GM12878 (cell line): ENCODE measurements around the gene PLEKHH1. TPM values are rescaled to one million over a fixed set of nuclear protein-coding genes. Genes with fewer than 3 reads are reported as not detected.

Source experiments
- ATAC-seq: fragments of 200-7000 bp; cut with Tn5 transposase; 3 replicates; pipeline ENCODE4 v1.9.1; 2020; ENCODE audit warnings: mild to moderate bottlenecking, moderate library complexity
- BruUV-seq: library from RNA; stranded (reverse); fragments of 400-500 nt; replicated peaks from 2 replicates; lab custom pipeline; 2021; lab: Mats Ljungman, UMichigan
- CTCF ChIA-PET: fragments of 300-600 bp; sonication (Branson Sonifier 250); formaldehyde crosslinking; extraction: SDS; loops from one replicate; lab custom pipeline; 2021; ENCODE audit warnings: inconsistent platforms; lab: Yijun Ruan, JAX
- POLR2A ChIA-PET: fragments of 350-600 bp; formaldehyde crosslinking; extraction: SDS; loops from one replicate; lab custom pipeline; 2021; ENCODE audit warnings: inconsistent platforms; lab: Charles Lee
- RAD21 ChIA-PET: fragments of 300-600 bp; sonication (Branson Sonifier 250); formaldehyde crosslinking; loops from one replicate; lab custom pipeline; 2023; ENCODE audit warnings: antibody characterized with exemption; ENCODE audit not compliant: unreplicated experiment; lab: Charles Lee
- SMC1A ChIA-PET: fragments of 300-600 bp; sonication (Branson Sonifier 250); formaldehyde crosslinking; loops from one replicate; lab custom pipeline; 2023; ENCODE audit not compliant: unreplicated experiment, uncharacterized antibody; lab: Charles Lee
- DNase-seq: peaks from one replicate; pipeline ENCODE4 v3.0.0-alpha.2; 2011; ENCODE audit warnings: low read depth, low spot score
- FAIRE-seq: peaks from 3 replicates; lab custom pipeline; 2011; peaks lifted over from hg19 to GRCh38; lab: Jason Lieb, UNC
- H2AFZ ChIP-seq: 2 replicates; pipeline ENCODE4 v1.6.0; 2011; ENCODE audit warnings: low read depth, low read length, control low read depth; ENCODE audit not compliant: control insufficient read depth
- H3K27ac ChIP-seq: 2 replicates; pipeline ENCODE4 v1.5.1; 2011; ENCODE audit warnings: control low read depth; ENCODE audit not compliant: control insufficient read depth, insufficient read depth
- H3K27me3 ChIP-seq, 2 experiments: replicated peaks in 1 of 2; 2 replicates each; pipeline versions ENCODE4 v1.6.0 to v1.6.1; 2011; ENCODE audit warnings: low read length in 1 of 2; ENCODE audit not compliant: control insufficient read depth in 2 of 2, insufficient read depth in 2 of 2
- H3K36me3 ChIP-seq, 2 experiments: 2 replicates each; pipeline ENCODE4 v1.5.1; 2011; ENCODE audit warnings: low read length in 1 of 2; ENCODE audit not compliant: control insufficient read depth in 2 of 2, insufficient read depth in 2 of 2
- H3K4me1 ChIP-seq: 2 replicates; pipeline ENCODE4 v1.6.1; 2011; ENCODE audit warnings: mild to moderate bottlenecking, low read length, moderate library complexity, mixed read lengths; ENCODE audit not compliant: control insufficient read depth, insufficient read depth
- H3K4me2 ChIP-seq: 2 replicates; pipeline ENCODE4 v1.6.0; 2011; ENCODE audit warnings: control low read depth; ENCODE audit not compliant: control insufficient read depth, insufficient read depth
- H3K4me3 ChIP-seq: fragments of 200-600 bp; sonication (generic); 2 replicates; pipeline ENCODE4 v1.5.1; 2016
- H3K79me2 ChIP-seq: 2 replicates; pipeline ENCODE4 v1.6.0; 2011; ENCODE audit warnings: low read length; ENCODE audit not compliant: control insufficient read depth, insufficient read depth
- H3K9ac ChIP-seq: 2 replicates; pipeline ENCODE4 v1.8.0; 2011; ENCODE audit warnings: low read length, control low read depth, mixed read lengths; ENCODE audit not compliant: control insufficient read depth, insufficient read depth
- H3K9me3 ChIP-seq: replicated peaks from 3 replicates; pipeline ENCODE4 v1.5.1; 2011; ENCODE audit warnings: mild to moderate bottlenecking, low read length; ENCODE audit not compliant: control insufficient read depth, insufficient read depth
- H4K20me1 ChIP-seq: 2 replicates; pipeline ENCODE4 v1.6.0; 2011; ENCODE audit not compliant: control insufficient read depth, insufficient read depth
- CTCF ChIP-seq, 3 experiments: IDR thresholded peaks in 2 of 3; conservative IDR thresholded peaks in 1 of 3; 2 replicates each; pipeline ENCODE4 v1.5.1; 2011; ENCODE audit warnings: low read depth in 3 of 3, low read length in 3 of 3, mild to moderate bottlenecking in 3 of 3, control low read depth in 2 of 3, moderate library complexity in 2 of 3, inconsistent platforms in 1 of 3, mixed read lengths in 1 of 3; ENCODE audit not compliant: control insufficient read depth in 2 of 3, insufficient read depth in 1 of 3; ENCODE audit errors: extremely low read depth in 1 of 3
- EGR1 ChIP-seq, 2 experiments: IDR thresholded peaks; 1 replicate in 1 of 2; 2 replicates in 1 of 2; pipeline ENCODE4 v1.6.1; 2011 to 2012; ENCODE audit warnings: low read depth in 2 of 2, low read length in 2 of 2, borderline replicate concordance in 1 of 2, mild to moderate bottlenecking in 1 of 2, moderate library complexity in 1 of 2
- ETV6 ChIP-seq, 2 experiments: fragments of 450-650 bp in 1 of 2; IDR thresholded peaks in 1 of 2; conservative IDR thresholded peaks in 1 of 2; 2 replicates each; pipeline ENCODE4 v1.6.1; 2014; ENCODE audit warnings: antibody characterized with exemption in 1 of 2, borderline replicate concordance in 1 of 2, low read depth in 1 of 2, mild to moderate bottlenecking in 1 of 2, moderate library complexity in 1 of 2
- SREBF1 ChIP-seq: IDR thresholded peaks from 2 replicates; pipeline ENCODE4 v1.6.1; 2012; ENCODE audit warnings: mild to moderate bottlenecking, low read length
- WGBS: methylation state at CpG from one replicate; pipeline ENCODE4 v1.1.6; 2016; ENCODE audit warnings: low lambda C conversion rate; ENCODE audit not compliant: insufficient replicate concordance, insufficient coverage; ENCODE audit errors: missing lambda C conversion rate; 5-methylcytosine and 5-hydroxymethylcytosine counted together
- in situ Hi-C: fragments of 300-500 bp; cut with MboI; formaldehyde crosslinking; loops from 9 replicates; pipeline ENCODE4 v1.14.3; 2018; ENCODE audit warnings: mixed read lengths
- intact Hi-C: fragments of 100-400 bp; cut with micrococcal nuclease; formaldehyde crosslinking; loops from one replicate; pipeline ENCODE4 v1.14.2; 2022; ENCODE audit not compliant: unreplicated experiment
- polyA plus RNA-seq, 11 experiments: library from polyadenylated mRNA; depleted of rRNA in 4 of 11; unstranded in 6 of 11; stranded (reverse) in 5 of 11; fragments of >200 nt; fragmentation: Nextera tagmentation in 4 of 11; fragmentation: Illumina TruSeq in 1 of 11; extraction: Ambion mirVana in 4 of 11; extraction: Trizol in 1 of 11; gene quantifications; 1 replicate in 1 of 11; 2 replicates in 10 of 11; pipeline versions ENCODE4 v1.2.1 to v1.2.3, GENCODE V29; 2011 to 2016; ENCODE audit warnings: inconsistent platforms in 2 of 11, missing spikeins in 2 of 11, low read depth in 1 of 11
- total RNA-seq, 4 experiments: library from RNA; depleted of rRNA in 3 of 4; stranded (reverse); fragments of >200 nt in 3 of 4; fragmentation: Illumina TruSeq in 1 of 4; extraction: Trizol in 1 of 4; gene quantifications; 2 replicates each; pipeline versions ENCODE4 v1.2.1 to v1.2.3, GENCODE V29; 2013 to 2021

PLEKHH1 gene
- total and polyA plus RNA-seq, 10 of the 15 experiments (the other 5 are each of a cell fraction or from before 2014, with no cell fraction given) = 0.11 to 0.95 (median 0.41) TPM

GRCh38 chr14:67580336-67581171 is 47.5 kb downstream of the PLEKHH1 start:
- H3K4me2 ChIP-seq = no peak overlapping the region
- H3K27me3 ChIP-seq = no peaks in the 10 kb centered on the region
- no TSS peak for BruUV-seq
- H3K9me3 ChIP-seq = no peaks in the 10 kb centered on the region
- no peaks in the 10 kb centered on the region for H3K4me1 ChIP-seq
- FAIRE-seq (no peak), DNase-seq (no peak), ATAC-seq (no peak)
- H4K20me1 ChIP-seq = peaks cover 2% of the 10 kb centered on the region; the same call in 1 of the 2 replicates
- no peak overlapping the region for H2AFZ ChIP-seq
- intact Hi-C loops = no loop called here
- H3K36me3 ChIP-seq = no peaks in the 10 kb centered on the region
- H3K4me3 ChIP-seq = no peak overlapping the region
- ChIA-PET CTCF (interaction anchor here (0.5 to 27.6 kb wide), 13 partner anchors 10 to 195 kb away, joined by 3 to 583 read pairs (median 3); partner anchors contain the start of genes PIGH and RDH12), SMC1A (interaction anchor here (1.0 to 12.1 kb wide), 11 partner anchors 8 to 161 kb away, joined by 3 to 206 read pairs (median 6); partner anchors contain the start of genes ARG2 and RDH12), POLR2A (interaction anchor here (0.6 kb wide), 1 partner anchor 137 kb away, joined by 4 read pairs; no protein-coding TSS in a partner anchor), RAD21 (interaction anchor here (1.1 to 11.1 kb wide), 8 partner anchors 9 to 154 kb away, joined by 3 to 153 read pairs (median 4); partner anchors contain the start of gene RDH12)
- peak in 1 of 3 experiments; percentile 8; a peak in 1 of 6 replicates for TF ChIP-seq CTCF (IDR thresholded peaks at IDR 0.05 in 2 of 3, conservative IDR thresholded peaks at IDR 0.05 in 1 of 3; ENCODE audit: control insufficient read depth in 2 of 3, extremely low read depth in 1 of 3, insufficient read depth in 1 of 3, low read depth in 3 of 3, low read length in 3 of 3)
- no peak for TF ChIP-seq SREBF1
- no peak for TF ChIP-seq ETV6 (conservative IDR thresholded peaks at IDR 0.05 in 1 of 2, IDR thresholded peaks at IDR 0.05 in 1 of 2; ENCODE audit: borderline replicate concordance in 1 of 2, low read depth in 1 of 2)
- TF ChIP-seq EGR1 (IDR thresholded peaks at IDR 0.05; ENCODE audit: borderline replicate concordance in 1 of 2, low read depth in 2 of 2, low read length in 2 of 2) = no peak
- WGBS = 48% methylated on average over 11 of the region's 11 CpGs
- H3K27ac ChIP-seq = no peak overlapping the region
- no peak overlapping the region for H3K9ac ChIP-seq
- in situ Hi-C loops = loop anchor here (5.0 to 10.0 kb wide), 2 partner anchors 87 to 124 kb away; partner anchors contain the start of gene RDH12
- no peaks in the 10 kb centered on the region for H3K79me2 ChIP-seq
